VCaP (cell line): ENCODE measurements around the gene CMTM7.
A peak's percentile ranks its signal among the peaks of the same experiment; 100 is the strongest.

ENCODE experiments used
- H3K27ac ChIP-seq: fragments of 450-650 bp; 2 replicates; pipeline ENCODE4 v1.5.1; 2017
- CTCF ChIP-seq: fragments of 450-650 bp; conservative IDR thresholded peaks from 2 replicates; pipeline ENCODE4 v1.5.1; 2017; ENCODE audit warnings: mild to moderate bottlenecking, moderate library complexity

The CMTM7 gene

DNA sequence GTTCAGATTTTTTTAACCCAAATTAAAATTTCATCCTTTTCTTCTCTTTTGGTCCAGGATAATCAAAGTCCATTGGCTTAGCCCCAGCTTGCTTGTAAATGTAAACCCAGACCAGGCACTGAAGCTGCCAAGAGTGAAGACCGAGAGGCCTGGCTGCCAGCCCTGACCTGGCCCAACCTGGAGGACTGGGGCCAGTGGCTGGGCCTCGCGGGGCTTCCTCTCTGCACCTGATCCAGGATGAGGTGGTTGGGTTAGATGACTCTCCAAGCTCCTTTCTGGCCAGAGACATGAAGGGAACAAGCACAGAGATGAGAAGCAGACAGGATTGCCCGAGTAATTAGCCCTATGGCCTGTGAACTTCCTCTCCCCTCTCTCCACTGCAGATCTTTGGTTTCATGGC is 60.4 kb downstream of the CMTM7 start:
- no peak overlapping the region for H3K27ac ChIP-seq
- no peak for TF ChIP-seq CTCF

DNA sequence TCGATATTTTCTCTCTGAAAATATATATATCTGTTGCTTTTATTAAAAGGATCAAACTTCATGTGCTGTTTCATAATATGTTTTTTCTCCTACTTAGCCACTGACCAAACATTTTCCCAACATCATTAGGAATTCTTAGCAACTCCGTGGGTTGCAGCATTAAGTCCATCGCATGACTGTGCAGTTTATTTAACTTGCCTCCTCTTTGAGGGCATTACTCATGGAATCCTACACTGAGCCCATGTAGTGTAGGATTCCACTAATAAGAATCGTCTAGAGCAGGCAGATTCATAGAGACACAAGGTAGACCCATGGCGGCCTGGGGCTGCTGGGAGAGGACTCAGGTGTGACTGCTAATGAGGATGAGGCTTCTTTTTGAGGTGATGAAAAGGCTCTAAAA is 61.7 kb downstream of the CMTM7 start:
- H3K27ac ChIP-seq: no peak overlapping the region
- no peak for TF ChIP-seq CTCF

GRCh38 chr3:32454111-32454510 is 62.5 kb downstream of the CMTM7 start:
- H3K27ac ChIP-seq: peak overlapping the region; percentile 39; the same call in 1 of the 2 replicates
- no peak for TF ChIP-seq CTCF

DNA sequence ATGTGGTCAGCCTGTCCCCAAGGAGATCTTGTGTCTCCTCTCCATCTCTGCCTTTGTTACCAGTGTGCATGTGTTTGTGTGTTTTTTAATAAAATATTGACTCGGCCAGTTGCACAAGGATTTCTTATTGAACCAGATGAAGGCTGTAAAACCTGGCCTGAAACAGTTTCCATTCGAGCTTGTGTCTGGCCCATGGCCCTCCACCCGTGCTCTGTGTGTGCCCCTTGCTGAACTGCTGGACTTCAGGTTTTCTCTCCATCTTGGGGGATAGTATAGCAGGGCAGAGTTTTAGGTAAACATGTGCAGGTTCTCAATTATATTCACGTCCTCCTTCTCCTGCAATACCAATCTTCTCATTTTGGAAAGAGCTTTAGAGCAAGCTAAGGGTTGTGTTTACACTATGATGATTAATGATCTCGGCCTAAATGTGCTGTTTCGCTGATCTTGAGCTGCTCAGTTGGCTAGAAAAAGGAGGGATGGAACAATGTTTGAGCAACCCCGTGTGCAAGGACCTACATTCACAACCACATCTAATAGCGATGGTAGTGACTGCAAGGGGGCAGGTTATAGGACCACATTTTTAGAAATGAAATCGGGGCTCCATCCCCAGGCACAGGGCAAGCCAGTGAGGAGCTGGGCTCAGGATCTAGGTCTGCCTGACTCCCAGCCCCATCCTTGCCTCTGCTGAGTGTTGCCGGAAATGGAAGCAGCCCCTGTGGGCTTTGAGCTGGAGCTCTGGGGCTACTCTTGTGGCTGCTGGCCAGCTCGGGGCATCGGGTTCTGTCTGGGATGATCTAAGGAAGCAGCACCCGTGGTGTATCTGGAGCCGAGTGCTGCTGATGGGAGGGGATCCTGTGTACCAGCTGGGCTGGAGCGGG is 63.3 kb downstream of the CMTM7 start:
- H3K27ac ChIP-seq: peak overlapping the region; percentile 39; the same call in 1 of the 2 replicates
- TF ChIP-seq CTCF: no peak

DNA sequence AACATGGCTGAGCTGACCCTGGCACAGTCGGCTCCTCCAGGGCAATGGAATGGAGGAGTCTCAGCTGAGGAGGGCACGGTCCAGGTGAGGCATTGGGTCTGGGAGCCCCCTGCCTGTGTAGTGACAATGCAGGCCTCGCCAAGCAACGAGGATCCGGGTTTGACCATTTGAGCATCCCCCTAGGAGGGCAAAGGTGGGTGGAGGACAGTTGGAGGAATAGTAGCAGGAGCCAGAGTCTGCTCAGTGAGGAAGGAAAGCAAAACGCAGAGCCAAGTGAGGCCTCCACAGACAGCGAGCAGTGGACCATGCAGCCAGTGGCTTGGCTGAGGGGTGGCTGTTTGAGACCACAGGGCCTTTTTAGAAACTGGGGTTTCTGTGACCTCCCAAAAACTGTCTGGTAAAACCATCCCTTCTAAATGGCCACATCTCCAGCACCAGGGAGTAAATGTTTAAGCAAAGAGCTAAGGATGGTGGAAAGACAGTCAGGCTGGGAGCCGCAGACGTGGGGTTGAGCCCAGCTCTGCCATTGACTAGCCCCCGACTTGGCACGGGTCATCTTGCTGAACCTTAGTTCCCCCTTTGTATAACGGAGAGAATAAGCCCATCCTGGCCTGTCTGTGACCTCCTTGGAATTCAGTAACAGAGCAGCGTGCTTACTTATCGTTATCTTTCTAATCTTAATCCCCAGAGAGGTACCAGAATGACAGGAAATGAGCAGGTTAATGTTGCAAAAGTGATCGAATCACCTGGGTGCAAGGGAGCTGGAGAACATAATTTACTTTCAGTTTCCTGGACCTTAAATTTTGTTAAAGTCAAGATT is 64.2 kb downstream of the CMTM7 start:
- TF ChIP-seq CTCF: no peak
- H3K27ac ChIP-seq: peak overlapping the region; percentile 39; the same call in 1 of the 2 replicates

GRCh38 chr3:32456429-32457130 is 64.9 kb downstream of the CMTM7 start:
- peak overlapping the region; percentile 39; the same call in 1 of the 2 replicates for H3K27ac ChIP-seq
- no peak for TF ChIP-seq CTCF

DNA sequence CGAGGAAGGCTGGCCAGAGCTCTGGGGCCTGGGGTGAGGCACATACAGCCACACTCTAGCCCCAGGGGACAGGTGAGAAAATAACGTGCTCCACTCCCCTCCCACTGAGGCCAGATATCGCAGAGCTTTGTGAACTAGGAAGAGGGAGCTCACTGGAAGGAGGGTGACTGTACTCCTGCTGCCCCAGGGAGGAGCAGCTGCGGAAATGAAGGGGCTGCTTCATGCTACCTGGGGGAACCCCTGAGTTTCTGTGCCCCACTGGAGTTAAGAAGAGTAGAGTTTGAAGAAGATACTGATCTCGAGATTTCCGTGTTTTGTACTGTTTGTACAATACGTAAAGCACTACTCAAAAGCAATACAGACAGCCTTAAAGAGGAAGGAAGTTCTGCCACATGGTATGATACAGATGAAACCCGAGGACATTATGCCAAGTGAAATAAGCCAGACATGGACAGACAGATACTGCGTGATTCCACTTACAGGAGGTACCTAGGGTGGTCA is 66.4 kb downstream of the CMTM7 start:
- H3K27ac ChIP-seq: peak overlapping the region; percentile 44; the same call in 1 of the 2 replicates
- no peak for TF ChIP-seq CTCF
